Measurements from ENCODE around the gene COLEC12.

COLEC12 gene

GRCh38 chr18:473802-474201, 26.7 kb downstream of the COLEC12 start:
- DNase-seq, result no peak

- no peak for DNase-seq
These were observed 28.8 kb downstream of the COLEC12 start for GRCh38 chr18:471716-472115.

- no peak for DNase-seq
These were observed 29.6 kb downstream of the COLEC12 start for GRCh38 chr18:470661-471501.

- DNase-seq, result no peak
These were observed 31.3 kb downstream of the COLEC12 start for GRCh38 chr18:468955-469790.

GRCh38 chr18:463827-464541, 36.5 kb downstream of the COLEC12 start:
- no peak for DNase-seq

- DNase-seq, result no peak
These were observed 37.1 kb downstream of the COLEC12 start for GRCh38 chr18:463403-463802.

- no peak for DNase-seq
These were observed 38.7 kb downstream of the COLEC12 start for GRCh38 chr18:461762-462161.

GRCh38 chr18:460791-461190, 39.7 kb downstream of the COLEC12 start:
- no peak for DNase-seq

GRCh38 chr18:459814-460593, 40.5 kb downstream of the COLEC12 start:
- no peak for DNase-seq

- DNase-seq, result no peak
These were observed 42.7 kb downstream of the COLEC12 start for GRCh38 chr18:457521-458412.

- no peak for DNase-seq
These were observed 43.4 kb downstream of the COLEC12 start for GRCh38 chr18:457140-457519.

- DNase-seq, result no peak
These were observed 44.0 kb downstream of the COLEC12 start for GRCh38 chr18:456361-457139.

- no peak for DNase-seq
These were observed 47.1 kb downstream of the COLEC12 start for GRCh38 chr18:453400-453799.

GRCh38 chr18:452816-453215, 47.7 kb downstream of the COLEC12 start:
- DNase-seq, result no peak

- no peak for DNase-seq
These were observed 51.1 kb downstream of the COLEC12 start for GRCh38 chr18:449374-449773.

- DNase-seq, result no peak
These were observed 52.2 kb downstream of the COLEC12 start for GRCh38 chr18:448116-448790.

- DNase-seq, result no peak
These were observed 53.5 kb downstream of the COLEC12 start for GRCh38 chr18:446941-447560.

GRCh38 chr18:445055-445454, 55.4 kb downstream of the COLEC12 start:
- no peak for DNase-seq

- DNase-seq, result no peak
These were observed 61.9 kb downstream of the COLEC12 start for GRCh38 chr18:438571-438970.

GRCh38 chr18:435940-436339, 64.6 kb downstream of the COLEC12 start:
- no peak for DNase-seq

Measured in activated naive CD4-positive, alpha-beta T cell (primary cell).